IPS-18a (cell line): Measurements from ENCODE around the gene KIF3A.
A peak's percentile ranks its signal among the peaks of the same experiment; 100 is the strongest.

ENCODE experiments used
- H3K27ac ChIP-seq: one replicate; pipeline ENCODE4 v1.5.1; 2013; ENCODE audit warnings: low read length
- H3K27me3 ChIP-seq: one replicate; pipeline ENCODE4 v1.6.1; 2013; ENCODE audit warnings: mild to moderate bottlenecking, low read length; ENCODE audit not compliant: control insufficient read depth, insufficient read depth
- H3K36me3 ChIP-seq: one replicate; pipeline ENCODE4 v1.6.1; 2013; ENCODE audit warnings: low read depth, low read length; ENCODE audit not compliant: control insufficient read depth
- H3K4me1 ChIP-seq: one replicate; pipeline ENCODE4 v1.6.1; 2013; ENCODE audit warnings: low read depth, low read length; ENCODE audit not compliant: control insufficient read depth
- H3K4me3 ChIP-seq: one replicate; pipeline ENCODE4 v1.5.1; 2013; ENCODE audit warnings: low read length
- H3K9ac ChIP-seq: one replicate; pipeline ENCODE4 v1.6.1; 2013; ENCODE audit warnings: mild to moderate bottlenecking, low read length, moderate library complexity
- H3K9me3 ChIP-seq: one replicate; pipeline ENCODE4 v1.6.1; 2013; ENCODE audit warnings: low read depth, low read length; ENCODE audit not compliant: control insufficient read depth

The KIF3A gene

DNA sequence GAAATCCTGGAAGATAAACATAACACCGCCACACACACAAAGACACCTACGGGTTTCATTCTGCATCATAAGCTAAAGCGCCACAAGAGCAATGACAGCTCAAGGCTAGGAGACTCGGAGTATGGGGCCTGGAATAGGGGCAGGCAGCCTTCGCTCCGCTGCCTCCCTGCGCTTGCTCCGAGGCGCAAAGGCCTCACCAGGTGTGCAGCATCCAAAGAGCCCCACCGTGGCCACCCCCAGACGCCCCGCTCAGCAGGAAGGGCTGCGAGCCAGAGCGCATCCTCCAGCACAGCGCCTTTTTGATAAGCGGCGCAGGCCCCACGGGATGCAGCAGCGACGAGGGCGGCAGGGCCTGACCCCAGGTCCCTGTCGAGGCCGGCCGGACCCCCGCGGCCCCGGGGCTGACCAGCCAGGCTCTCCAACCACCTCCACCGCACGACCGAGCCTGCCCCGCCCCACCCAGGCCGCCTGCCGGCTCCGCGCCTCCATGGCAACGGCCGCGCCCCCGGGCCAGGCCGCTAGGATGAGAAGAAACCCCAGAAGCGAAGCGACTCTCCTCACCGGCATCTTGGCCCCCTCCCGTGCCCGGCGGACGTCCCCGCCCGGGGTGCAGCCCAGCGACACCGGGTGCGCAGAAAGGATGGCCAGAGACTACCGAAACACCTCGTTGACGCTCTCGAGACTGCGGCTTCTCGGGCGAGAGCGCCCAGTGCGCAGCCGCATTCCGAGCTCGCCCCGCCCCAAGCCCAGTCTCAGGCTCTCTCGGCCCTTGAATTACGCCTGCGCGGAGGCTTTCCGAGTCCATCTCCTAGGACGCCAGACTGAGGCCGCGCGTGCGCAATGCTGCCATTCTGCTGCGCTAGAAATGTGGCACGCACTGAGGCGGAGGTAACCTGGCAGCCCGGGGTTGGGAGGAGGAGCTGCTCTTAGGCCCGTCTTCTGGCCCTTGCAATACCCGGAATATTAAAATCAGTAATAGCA lies at the start of gene KIF3A:
KIF3A (minus strand) TSS at position 694 of the 981 bp plus-strand sequence; CDS start at position 567, 127 bp downstream.
- Histone ChIP-seq H3K9ac (peak within 1 kb of the TSS; percentile 52), H3K27me3 (peaks cover 16% of the 10 kb centered on the region), H3K36me3 (no peaks in the 10 kb centered on the region), H3K27ac (no peak within 1 kb of the TSS), H3K4me3 (peak within 1 kb of the TSS; percentile 85), H3K9me3 (no peaks in the 10 kb centered on the region), H3K4me1 (peaks cover 5% of the 10 kb centered on the region)

DNA sequence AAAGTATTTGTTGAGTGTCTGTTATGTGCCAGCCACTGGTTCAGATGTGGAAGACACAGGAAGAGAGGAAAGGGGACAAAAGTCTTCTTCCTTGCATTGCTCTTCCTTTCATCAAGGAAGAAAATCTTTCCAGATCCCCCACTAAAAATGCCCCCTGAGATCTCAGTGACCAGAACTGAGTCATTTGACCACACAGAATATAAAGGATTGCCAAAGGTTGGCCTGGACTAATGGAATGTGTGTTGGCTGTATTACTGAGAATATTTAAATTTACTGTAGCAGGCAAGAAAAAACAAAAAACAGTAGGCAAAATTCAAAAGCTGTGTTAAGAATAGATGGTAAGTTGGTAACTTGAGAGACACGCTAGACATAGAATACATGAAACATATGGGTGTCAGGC lies 49.7 kb upstream of the KIF3A start:
- no peaks in the 10 kb centered on the region for H3K9me3 ChIP-seq
- no peak overlapping the region for H3K4me3 ChIP-seq
- no peaks in the 10 kb centered on the region for H3K4me1 ChIP-seq
- no peak overlapping the region for H3K27ac ChIP-seq
- no peak overlapping the region for H3K9ac ChIP-seq
- no peaks in the 10 kb centered on the region for H3K36me3 ChIP-seq
- peaks cover 1% of the 10 kb centered on the region for H3K27me3 ChIP-seq

DNA sequence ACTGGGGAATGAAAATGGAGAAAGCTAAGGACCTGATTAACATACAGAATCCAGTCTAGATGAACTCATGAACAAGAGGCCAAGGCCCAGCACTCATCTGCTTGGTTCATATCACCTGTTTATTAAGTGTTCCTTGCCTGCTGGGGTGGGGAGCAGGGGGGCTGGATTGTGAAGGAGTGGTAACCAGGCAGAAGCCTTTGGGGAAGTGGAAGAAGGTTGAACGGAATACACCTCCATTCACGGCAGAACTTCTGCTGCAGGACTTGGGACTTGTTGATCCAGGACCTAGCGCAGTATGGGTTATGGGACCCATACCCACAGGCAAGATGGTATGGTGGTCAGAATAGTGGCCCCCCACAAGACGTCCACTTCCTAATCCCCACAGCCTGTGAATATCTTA lies 48.5 kb upstream of the KIF3A start:
- Histone ChIP-seq H3K4me3 (no peak overlapping the region), H3K9ac (no peak overlapping the region), H3K4me1 (no peaks in the 10 kb centered on the region), H3K27me3 (peaks cover 5% of the 10 kb centered on the region), H3K36me3 (no peaks in the 10 kb centered on the region), H3K9me3 (no peaks in the 10 kb centered on the region), H3K27ac (no peak overlapping the region)

DNA sequence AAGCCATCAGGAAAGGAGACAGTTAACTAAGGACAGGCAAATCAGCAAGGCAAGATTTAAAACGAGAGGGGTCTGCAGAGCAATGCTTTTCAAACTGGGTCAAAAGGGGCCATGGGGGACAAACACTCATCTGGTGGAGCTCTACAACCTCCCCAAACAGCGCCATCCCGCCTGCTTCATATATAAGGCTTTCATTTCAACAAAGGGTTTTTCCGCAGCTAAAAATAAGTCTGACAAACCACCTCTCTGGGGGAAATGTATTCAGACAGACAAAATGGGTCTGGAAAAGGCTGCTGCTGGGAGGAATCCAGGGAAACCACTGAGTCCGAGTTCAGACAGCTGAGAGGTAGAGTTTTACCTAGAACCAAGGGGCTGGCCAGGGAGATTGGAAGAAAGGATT lies 48.0 kb upstream of the KIF3A start:
- Histone ChIP-seq H3K4me3 (no peak overlapping the region), H3K9ac (no peak overlapping the region)

DNA sequence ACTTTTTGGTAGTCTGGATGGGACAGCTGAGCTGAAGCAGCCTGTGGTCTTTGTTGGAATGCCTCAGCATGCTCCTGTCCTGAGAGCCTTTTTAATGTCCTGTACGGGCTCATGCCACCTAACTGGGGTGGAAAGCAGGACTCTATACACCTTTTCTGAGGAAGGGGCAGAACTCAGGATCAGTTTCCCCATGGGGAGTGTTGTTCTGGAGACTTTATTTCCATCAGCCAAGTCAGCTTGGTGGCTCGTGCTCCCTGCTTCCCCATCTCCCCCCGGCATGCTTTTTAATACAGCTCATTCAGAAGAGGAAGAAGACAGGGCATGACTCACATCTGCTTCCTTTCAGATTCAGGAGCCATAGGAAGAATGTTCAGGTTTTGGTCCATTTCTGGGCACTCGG lies 44.8 kb upstream of the KIF3A start:
- Histone ChIP-seq H3K36me3 (no peaks in the 10 kb centered on the region), H3K9ac (no peak overlapping the region)

More for the DNA sequence above, 48.0 kb upstream of the KIF3A start:
- Histone ChIP-seq H3K27ac (no peak overlapping the region), H3K36me3 (no peaks in the 10 kb centered on the region), H3K9me3 (no peaks in the 10 kb centered on the region), H3K27me3 (peaks cover 5% of the 10 kb centered on the region), H3K4me1 (no peaks in the 10 kb centered on the region)

DNA sequence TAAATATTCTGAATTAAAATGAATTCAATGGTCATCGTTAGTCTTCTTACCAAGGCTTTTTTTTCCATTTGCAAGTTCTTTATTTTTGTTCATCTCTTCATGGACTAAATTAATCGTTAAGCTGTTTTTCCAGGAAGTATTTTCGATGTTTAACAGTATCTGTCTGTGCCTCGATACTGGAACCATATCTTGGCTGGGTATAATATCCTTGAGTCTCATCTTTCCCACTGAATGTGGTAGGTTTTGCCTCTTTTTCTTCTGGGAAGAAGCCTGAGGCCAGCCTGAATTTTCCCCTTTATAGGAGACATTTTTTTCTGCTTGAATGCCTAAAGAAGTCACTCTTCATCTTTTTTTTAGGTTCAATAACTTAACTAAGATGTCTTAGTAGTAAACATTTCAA lies 43.7 kb upstream of the KIF3A start:
- no peaks in the 10 kb centered on the region for H3K9me3 ChIP-seq
- H3K4me1 ChIP-seq, result peaks cover 4% of the 10 kb centered on the region
- H3K27me3 ChIP-seq, result peaks cover 36% of the 10 kb centered on the region
- no peak overlapping the region for H3K4me3 ChIP-seq
- no peak overlapping the region for H3K27ac ChIP-seq
- no peak overlapping the region for H3K9ac ChIP-seq
- H3K36me3 ChIP-seq, result no peaks in the 10 kb centered on the region

More for the DNA sequence above, 44.8 kb upstream of the KIF3A start:
- Histone ChIP-seq H3K9me3 (no peaks in the 10 kb centered on the region), H3K27me3 (peaks cover 29% of the 10 kb centered on the region), H3K4me1 (no peaks in the 10 kb centered on the region), H3K27ac (no peak overlapping the region), H3K4me3 (no peak overlapping the region)

DNA sequence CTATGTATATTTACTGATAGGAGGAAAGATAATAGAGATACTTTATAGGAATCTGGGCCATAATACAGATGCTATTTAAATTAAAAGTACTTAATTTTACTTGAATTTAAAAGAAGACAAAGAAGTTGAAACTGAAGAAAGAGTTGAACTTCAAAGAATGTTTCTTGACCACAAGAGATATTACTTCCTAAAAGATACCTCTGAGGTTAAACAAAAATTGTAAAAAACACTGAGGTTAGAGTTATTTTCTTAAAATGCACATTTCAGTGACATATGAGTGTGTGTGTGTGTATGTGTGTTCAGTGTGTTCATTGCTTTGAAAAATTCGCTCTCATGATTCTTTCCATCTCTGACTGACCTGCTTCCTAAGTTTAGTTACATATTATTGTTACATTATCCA lies 43.2 kb upstream of the KIF3A start:
- H3K27me3 ChIP-seq, result peaks cover 40% of the 10 kb centered on the region
- no peaks in the 10 kb centered on the region for H3K36me3 ChIP-seq

DNA sequence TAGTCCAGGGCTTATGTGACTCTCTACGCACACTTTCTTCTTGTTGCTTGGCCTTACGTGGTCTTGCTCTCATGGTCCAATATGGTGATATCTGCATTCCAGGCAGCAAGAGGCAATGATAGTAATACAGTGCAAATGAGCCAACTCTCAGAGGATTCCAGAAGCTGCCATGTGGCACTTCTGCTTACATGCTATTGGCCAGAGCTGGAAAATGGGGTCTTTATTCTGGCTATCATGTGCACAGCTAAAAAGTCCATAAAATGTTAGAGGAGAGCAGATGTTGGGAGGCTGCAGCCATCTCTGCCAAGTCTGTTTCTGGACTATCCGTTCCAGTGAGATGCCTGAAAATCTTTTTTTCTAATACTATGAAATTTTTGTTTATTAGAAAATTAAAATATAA lies 42.6 kb upstream of the KIF3A start:
- Histone ChIP-seq H3K36me3 (no peaks in the 10 kb centered on the region), H3K4me3 (no peak overlapping the region), H3K27ac (no peak overlapping the region), H3K4me1 (peaks cover 10% of the 10 kb centered on the region), H3K9ac (no peak overlapping the region), H3K9me3 (no peaks in the 10 kb centered on the region), H3K27me3 (peaks cover 47% of the 10 kb centered on the region)

More for the DNA sequence above, 43.2 kb upstream of the KIF3A start:
- no peak overlapping the region for H3K4me3 ChIP-seq
- no peak overlapping the region for H3K9ac ChIP-seq
- H3K9me3 ChIP-seq, result no peaks in the 10 kb centered on the region
- H3K27ac ChIP-seq, result no peak overlapping the region
- H3K4me1 ChIP-seq, result peaks cover 9% of the 10 kb centered on the region

DNA sequence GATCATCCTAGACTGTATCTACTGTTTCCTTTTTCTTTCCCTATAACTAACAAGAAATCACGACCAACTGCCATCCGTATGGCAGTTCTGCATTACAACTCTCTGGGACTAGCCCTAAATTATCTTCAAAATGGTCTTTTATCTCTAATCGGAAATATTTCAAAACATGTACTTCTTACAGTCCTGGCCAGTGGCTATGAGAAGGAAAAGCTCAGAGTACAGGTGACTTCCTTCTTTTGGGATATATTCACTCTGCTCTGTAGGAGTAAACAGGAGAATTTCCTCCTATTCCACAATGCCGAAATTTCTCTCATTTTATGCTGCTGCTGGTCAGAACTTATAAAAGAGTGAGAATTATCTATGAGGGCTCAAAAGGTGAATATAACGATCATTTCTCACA lies 41.5 kb upstream of the KIF3A start:
- Histone ChIP-seq H3K9me3 (no peaks in the 10 kb centered on the region), H3K27me3 (peaks cover 50% of the 10 kb centered on the region), H3K9ac (no peak overlapping the region), H3K4me3 (no peak overlapping the region), H3K4me1 (peaks cover 10% of the 10 kb centered on the region), H3K36me3 (no peaks in the 10 kb centered on the region), H3K27ac (no peak overlapping the region)

DNA sequence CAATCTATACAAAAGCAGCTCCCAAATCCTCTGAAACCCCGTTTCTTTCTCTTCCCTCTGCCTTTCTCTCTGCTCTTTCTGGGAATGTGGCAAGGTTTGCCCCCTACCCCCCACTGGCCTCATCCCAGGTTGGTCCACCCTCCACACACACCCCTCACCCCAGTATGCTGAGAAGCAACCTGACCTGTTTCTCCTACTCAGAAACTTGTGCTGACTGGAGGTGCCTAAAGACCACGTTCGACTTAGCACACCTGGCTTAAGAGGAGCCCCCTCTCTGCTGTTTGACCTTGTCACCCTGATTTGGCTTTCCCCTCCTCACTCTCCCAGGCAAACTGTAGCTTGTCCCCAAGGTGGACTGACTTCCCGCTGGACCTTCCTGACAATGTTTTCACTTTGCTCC lies 40.8 kb upstream of the KIF3A start:
- Histone ChIP-seq H3K27me3 (peaks cover 50% of the 10 kb centered on the region), H3K4me1 (peaks cover 10% of the 10 kb centered on the region), H3K36me3 (no peaks in the 10 kb centered on the region), H3K9me3 (no peaks in the 10 kb centered on the region), H3K27ac (no peak overlapping the region), H3K9ac (no peak overlapping the region), H3K4me3 (peak overlapping the region; percentile 76)

DNA sequence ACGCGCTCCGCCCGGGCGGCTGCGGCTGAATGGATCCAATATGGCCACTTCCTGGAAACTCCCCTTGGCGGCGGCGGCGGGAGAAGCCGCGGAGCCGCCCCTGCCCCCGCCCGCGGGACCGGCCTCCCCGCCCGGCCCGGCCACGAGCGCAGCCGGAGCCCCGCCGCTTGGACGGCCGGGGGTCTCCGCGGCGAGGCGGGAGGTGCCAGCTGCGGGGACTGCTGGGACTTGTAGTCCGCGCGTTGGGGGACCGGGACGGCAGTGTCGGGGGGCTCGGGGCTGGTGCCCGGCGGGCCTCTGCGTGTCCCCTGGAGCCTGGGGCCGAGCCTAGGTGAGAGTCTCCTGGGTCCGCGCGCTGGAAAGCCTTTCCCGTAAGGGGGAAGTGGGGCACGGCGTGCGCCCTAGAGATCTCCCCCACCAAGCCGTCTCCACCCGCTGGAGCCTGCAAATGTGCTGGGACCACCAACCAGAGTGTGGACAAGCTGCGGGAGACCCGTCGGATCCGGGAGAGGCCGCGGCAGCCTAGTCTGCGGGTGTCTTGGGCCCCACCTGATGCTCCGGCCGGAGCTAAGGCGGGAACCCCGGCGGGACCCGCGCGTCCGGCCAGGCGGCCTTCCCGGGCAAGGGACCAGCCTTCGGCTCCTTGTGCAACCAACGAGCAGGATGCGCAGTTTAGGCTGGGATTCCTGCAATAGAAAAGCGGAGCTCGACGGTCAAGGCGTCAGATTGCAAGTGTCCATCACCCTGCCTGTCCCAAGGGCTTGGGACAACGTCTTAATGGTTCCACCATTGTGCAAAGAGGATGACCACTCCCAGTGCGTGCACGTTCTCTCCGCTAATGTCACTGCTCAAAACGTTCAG lies 40.1 kb upstream of the KIF3A start, which contains the start of gene SEPTIN8:
SEPTIN8 (minus strand) TSS at position 31 of the 861 bp plus-strand sequence. CDS start 102 bp downstream, outside the sequence.
- Histone ChIP-seq H3K27me3 (peaks cover 50% of the 10 kb centered on the region), H3K36me3 (no peaks in the 10 kb centered on the region), H3K9ac (peak within 1 kb of the TSS; percentile 22), H3K9me3 (no peaks in the 10 kb centered on the region), H3K4me3 (peak within 1 kb of the TSS; percentile 76), H3K4me1 (peaks cover 10% of the 10 kb centered on the region), H3K27ac (no peak within 1 kb of the TSS)
